Astrocyte of the spinal cord (primary cell): ENCODE data around the gene CACNA1S.

ENCODE experiments used
- DNase-seq: peaks from one replicate; pipeline ENCODE4 v3.0.0; 2011; ENCODE audit warnings: low read depth, low spot score
- H3K4me3 ChIP-seq: 2 replicates; pipeline ENCODE4 v1.5.1; 2011; ENCODE audit warnings: low read depth, mild to moderate bottlenecking, low read length, moderate library complexity
- in situ Hi-C: cut with HindIII; loops from 2 replicates; pipeline ENCODE4 v1.10.0; 2017; ENCODE audit warnings: low sequenced_read_pairs
- TF ChIP-seq, protein P1 (sequence below): IDR thresholded peaks from 2 replicates; pipeline ENCODE4 v1.5.1; 2012; ENCODE audit warnings: low read depth, mild to moderate bottlenecking, low read length, inconsistent platforms

CACNA1S gene

GRCh38 chr1:201112173-201112731 is at the start of gene CACNA1S:
Gene CACNA1S, minus strand, starts transcription at chr1:201112426. Its CDS starts 87 bp downstream, at chr1:201112339.
- no peak within 1 kb of the TSS for H3K4me3 ChIP-seq
- DNase-seq, result no peak
- in situ Hi-C loops, result no loop called here
- TF ChIP-seq, protein P1, sequence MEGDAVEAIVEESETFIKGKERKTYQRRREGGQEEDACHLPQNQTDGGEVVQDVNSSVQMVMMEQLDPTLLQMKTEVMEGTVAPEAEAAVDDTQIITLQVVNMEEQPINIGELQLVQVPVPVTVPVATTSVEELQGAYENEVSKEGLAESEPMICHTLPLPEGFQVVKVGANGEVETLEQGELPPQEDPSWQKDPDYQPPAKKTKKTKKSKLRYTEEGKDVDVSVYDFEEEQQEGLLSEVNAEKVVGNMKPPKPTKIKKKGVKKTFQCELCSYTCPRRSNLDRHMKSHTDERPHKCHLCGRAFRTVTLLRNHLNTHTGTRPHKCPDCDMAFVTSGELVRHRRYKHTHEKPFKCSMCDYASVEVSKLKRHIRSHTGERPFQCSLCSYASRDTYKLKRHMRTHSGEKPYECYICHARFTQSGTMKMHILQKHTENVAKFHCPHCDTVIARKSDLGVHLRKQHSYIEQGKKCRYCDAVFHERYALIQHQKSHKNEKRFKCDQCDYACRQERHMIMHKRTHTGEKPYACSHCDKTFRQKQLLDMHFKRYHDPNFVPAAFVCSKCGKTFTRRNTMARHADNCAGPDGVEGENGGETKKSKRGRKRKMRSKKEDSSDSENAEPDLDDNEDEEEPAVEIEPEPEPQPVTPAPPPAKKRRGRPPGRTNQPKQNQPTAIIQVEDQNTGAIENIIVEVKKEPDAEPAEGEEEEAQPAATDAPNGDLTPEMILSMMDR, result no peak

- in situ Hi-C loops, result no loop called here
- TF ChIP-seq, protein P1, result no peak
Measured at GRCh38 chr1:201157949-201158348, 45.7 kb upstream of the CACNA1S start.

GRCh38 chr1:201156819-201157218 is 44.6 kb upstream of the CACNA1S start:
- in situ Hi-C loops, result no loop called here
- DNase-seq, result no peak
- TF ChIP-seq, protein P1, result no peak
- H3K4me3 ChIP-seq, result no peak overlapping the region

More at GRCh38 chr1:201157949-201158348, 45.7 kb upstream of the CACNA1S start:
- no peak overlapping the region for H3K4me3 ChIP-seq
- no peak for DNase-seq

DNA sequence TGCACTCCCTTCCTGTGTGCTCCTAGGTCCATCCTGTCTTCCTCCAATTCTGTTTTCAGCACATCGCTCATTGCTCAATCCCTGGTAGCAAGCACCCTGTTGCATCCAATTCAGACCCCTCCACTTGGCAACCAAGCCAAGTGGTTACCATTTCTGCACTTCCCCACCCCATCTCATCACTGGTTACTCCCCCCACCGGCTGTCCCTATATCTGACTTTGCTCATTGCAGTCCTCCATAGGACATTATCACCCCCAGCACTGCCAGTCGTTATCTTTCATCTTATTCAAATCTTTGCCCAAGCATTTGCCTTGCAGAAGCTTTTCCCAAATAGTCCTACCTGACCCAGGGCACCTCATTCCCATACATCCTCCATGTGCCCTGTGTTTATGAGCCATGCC is 44.1 kb upstream of the CACNA1S start:
- TF ChIP-seq, protein P1, result no peak
- no peak for DNase-seq
- in situ Hi-C loops, result no loop called here
- H3K4me3 ChIP-seq, result no peak overlapping the region

DNA sequence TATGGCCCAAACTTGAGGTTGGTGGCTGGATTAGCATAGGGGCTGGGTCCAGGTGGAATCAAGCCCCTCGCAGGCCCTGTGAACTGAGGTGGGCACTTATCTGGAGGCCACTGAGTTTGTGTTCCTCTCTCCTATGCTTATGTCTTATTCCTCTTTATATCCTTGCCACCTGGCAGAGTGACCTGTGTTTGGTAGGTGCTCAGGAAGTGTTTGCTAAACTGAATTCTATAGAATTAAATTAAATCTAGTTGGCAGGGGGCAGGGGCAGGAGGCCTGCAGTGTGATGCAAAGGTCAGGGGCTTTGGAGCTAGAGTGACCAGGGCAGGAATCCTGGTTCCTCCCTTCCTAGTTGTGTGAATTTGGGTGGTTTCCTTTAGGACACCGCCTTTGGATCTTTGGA is 43.1 kb upstream of the CACNA1S start:
- in situ Hi-C loops, result no loop called here
- H3K4me3 ChIP-seq, result no peak overlapping the region
- DNase-seq, result no peak
- TF ChIP-seq, protein P1, result no peak

GRCh38 chr1:201154389-201155165 is 42.4 kb upstream of the CACNA1S start, which contains the start of gene TMEM9:
Gene TMEM9, minus strand, starts transcription at chr1:201154474. Its CDS starts 551 bp downstream, at chr1:201153923.
- in situ Hi-C loops, result no loop called here

More at GRCh38 chr1:201154389-201155165, 42.4 kb upstream of the CACNA1S start, which contains the start of gene TMEM9:
- H3K4me3 ChIP-seq, result peak within 1 kb of the TSS; percentile 63
- TF ChIP-seq, protein P1, result no peak
- peak; percentile 94 for DNase-seq
